Left lung (tissue), 14 donors: ENCODE data around the gene FSHB. TPM values are rescaled to one million over a fixed set of nuclear protein-coding genes. Genes with fewer than 3 reads are reported as not detected.
"Not testable (repeated sequence)": the region's sequence is repeated elsewhere in the genome, so short reads cannot be mapped to it uniquely, and the experiment has no call there.

Source experiments
- ATAC-seq: fragments of 200-7000 bp; cut with Tn5 transposase; one replicate; pipeline ENCODE4 v1.9.1; 2020; ENCODE audit warnings: moderate library complexity
- DNase-seq, 4 donors: peaks; one replicate each; pipeline ENCODE4 v3.0.0-alpha.2; 2013 to 2020
- H3K27ac ChIP-seq, 2 donors: fragments of 200-600 bp; sonication (generic) in 1 of 2; one replicate each; pipeline versions ENCODE4 v1.5.0 to v1.8.0; 2020 to 2021
- H3K27me3 ChIP-seq, 2 donors: fragments of 200-600 bp; sonication (generic) in 1 of 2; one replicate each; pipeline versions ENCODE4 v1.5.0 to v1.8.0; 2020 to 2021
- H3K36me3 ChIP-seq, 2 donors: fragments of 200-600 bp; sonication (generic) in 1 of 2; one replicate each; pipeline versions ENCODE4 v1.5.0 to v1.8.0; 2020 to 2021
- H3K4me1 ChIP-seq, 2 donors: fragments of 200-600 bp; one replicate each; pipeline ENCODE4 v1.8.0; 2021
- H3K4me3 ChIP-seq, 2 donors: fragments of 200-600 bp; sonication (generic) in 1 of 2; one replicate each; pipeline versions ENCODE4 v1.5.0 to v1.8.0; 2020 to 2021; ENCODE audit warnings: mild to moderate bottlenecking in 1 of 2
- H3K9me3 ChIP-seq, 2 donors: fragments of 200-600 bp; sonication (generic) in 1 of 2; one replicate each; pipeline versions ENCODE4 v1.5.0 to v1.8.0; 2020 to 2021
- intact Hi-C, 2 donors: fragments of 100-400 bp; cut with DNase I; formaldehyde crosslinking; loops; one replicate each; pipeline versions ENCODE4 v1.11.2 to v1.14.2; 2022
- long read RNA-seq, 12 donors: library from polyadenylated mRNA in 2 of 12; unstranded in 2 of 12; transcript quantifications; one replicate each; pipeline ENCODE4 v2.0.0 and lab custom pipeline, GENCODE V29; 2019 to 2026
- polyA plus RNA-seq, 6 donors: library from polyadenylated mRNA; unstranded; fragments of 120-200 nt; gene quantifications; one replicate each; pipeline ENCODE4 v1.2.1, GENCODE V29; 2013; ENCODE audit not compliant: insufficient read length in 6 of 6
- total RNA-seq, 2 donors: library from RNA; stranded (reverse); fragmentation: NEBNext Ultra II Directional; extraction: Animal tissue kit (Norgen Biotek cat#: 25700); gene quantifications; one replicate each; pipeline ENCODE4 v1.2.1, GENCODE V29; 2021
- TF ChIP-seq, protein P1 (sequence below), 2 donors: fragments of 200-600 bp; sonication (generic) in 1 of 2; IDR thresholded peaks; one replicate each; pipeline versions ENCODE4 v1.5.0 to v1.8.0; 2021; ENCODE audit warnings: antibody characterized with exemption in 2 of 2
- donor health status: DM: no; HTN: yes; CAD: no.
- donor health status: DM: no; HTN: no; CAD: no.

FSHB gene
- total RNA-seq: not detected
- not detected for polyA plus RNA-seq
- long read RNA-seq, donor 1: 0 reads
- long read RNA-seq, donor 2: 0 reads
- long read RNA-seq, donor 3: 0 reads
- long read RNA-seq, donor 4: 0 reads
- long read RNA-seq, donor 5: 0 reads
- long read RNA-seq, donor 6: 0 reads
- long read RNA-seq, donor 7: 0 reads
- long read RNA-seq, donor 8: 0 reads
- long read RNA-seq, donor 9: 0 reads
- long read RNA-seq, donor 10: 0 reads
- long read RNA-seq, donor 11: 0 reads
- long read RNA-seq, donor 12: 0 reads

DNA sequence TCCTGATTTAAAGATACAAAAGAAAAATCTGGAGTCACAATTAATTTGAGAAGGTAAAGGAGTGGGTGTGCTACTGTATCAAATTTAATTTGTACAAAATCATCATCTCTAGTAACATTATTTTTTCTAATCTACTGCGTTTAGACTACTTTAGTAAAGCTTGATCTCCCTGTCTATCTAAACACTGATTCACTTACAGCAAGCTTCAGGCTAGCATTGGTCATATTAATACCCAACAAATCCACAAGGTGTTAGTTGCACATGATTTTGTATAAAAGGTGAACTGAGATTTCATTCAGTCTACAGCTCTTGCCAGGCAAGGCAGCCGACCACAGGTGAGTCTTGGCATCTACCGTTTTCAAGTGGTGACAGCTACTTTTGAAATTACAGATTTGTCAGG is at the start of gene FSHB:
FSHB (plus strand) TSS at position 301 of the 400 bp plus-strand sequence. CDS start 889 bp downstream, outside the sequence.
- ATAC-seq (no peak), DNase-seq (no peak)
- H3K27me3 ChIP-seq: no peaks in the 10 kb centered on the region
- no peaks in the 10 kb centered on the region for H3K4me1 ChIP-seq
- intact Hi-C loops: no loop called here
- H3K4me3 ChIP-seq: no peak within 1 kb of the TSS
- no peak within 1 kb of the TSS for H3K27ac ChIP-seq
- peaks cover 0 to 11% of the 10 kb centered on the region in 2 donors for H3K9me3 ChIP-seq
- TF ChIP-seq, protein P1, sequence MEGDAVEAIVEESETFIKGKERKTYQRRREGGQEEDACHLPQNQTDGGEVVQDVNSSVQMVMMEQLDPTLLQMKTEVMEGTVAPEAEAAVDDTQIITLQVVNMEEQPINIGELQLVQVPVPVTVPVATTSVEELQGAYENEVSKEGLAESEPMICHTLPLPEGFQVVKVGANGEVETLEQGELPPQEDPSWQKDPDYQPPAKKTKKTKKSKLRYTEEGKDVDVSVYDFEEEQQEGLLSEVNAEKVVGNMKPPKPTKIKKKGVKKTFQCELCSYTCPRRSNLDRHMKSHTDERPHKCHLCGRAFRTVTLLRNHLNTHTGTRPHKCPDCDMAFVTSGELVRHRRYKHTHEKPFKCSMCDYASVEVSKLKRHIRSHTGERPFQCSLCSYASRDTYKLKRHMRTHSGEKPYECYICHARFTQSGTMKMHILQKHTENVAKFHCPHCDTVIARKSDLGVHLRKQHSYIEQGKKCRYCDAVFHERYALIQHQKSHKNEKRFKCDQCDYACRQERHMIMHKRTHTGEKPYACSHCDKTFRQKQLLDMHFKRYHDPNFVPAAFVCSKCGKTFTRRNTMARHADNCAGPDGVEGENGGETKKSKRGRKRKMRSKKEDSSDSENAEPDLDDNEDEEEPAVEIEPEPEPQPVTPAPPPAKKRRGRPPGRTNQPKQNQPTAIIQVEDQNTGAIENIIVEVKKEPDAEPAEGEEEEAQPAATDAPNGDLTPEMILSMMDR (IDR thresholded peaks at IDR 0.05): no peak
- no peaks in the 10 kb centered on the region for H3K36me3 ChIP-seq

GRCh38 chr11:30186748-30187147 is 44.1 kb upstream of the FSHB start:
- intact Hi-C loops: no loop called here
- TF ChIP-seq, protein P1 (IDR thresholded peaks at IDR 0.05): no peak
- Histone ChIP-seq H3K36me3 (no peaks in the 10 kb centered on the region), H3K9me3 (peaks cover 0 to 4% of the 10 kb centered on the region in 2 donors), H3K4me1 (no peaks in the 10 kb centered on the region), H3K4me3 (no peak overlapping the region), H3K27ac (no peak overlapping the region), H3K27me3 (no peaks in the 10 kb centered on the region)
- DNase-seq (no peak), ATAC-seq (no peak)

- Histone ChIP-seq H3K9me3 (no peaks in the 10 kb centered on the region), H3K36me3 (no peaks in the 10 kb centered on the region), H3K4me1 (no peaks in the 10 kb centered on the region), H3K27me3 (no peaks in the 10 kb centered on the region), H3K27ac (no peak overlapping the region), H3K4me3 (no peak overlapping the region)
- ATAC-seq: no peak
- intact Hi-C loops: no loop called here
- no peak for DNase-seq
- TF ChIP-seq, protein P1 (IDR thresholded peaks at IDR 0.05): no peak
Observed at GRCh38 chr11:30192620-30193019, 38.2 kb upstream of the FSHB start.

GRCh38 chr11:30196400-30197206 is 34.2 kb upstream of the FSHB start:
- H3K4me1 ChIP-seq: no peaks in the 10 kb centered on the region
- H3K9me3 ChIP-seq: no peaks in the 10 kb centered on the region
- ATAC-seq (peak; percentile 91), DNase-seq (peak; percentile 44 to 69 (median 53))
- H3K36me3 ChIP-seq: no peaks in the 10 kb centered on the region
- intact Hi-C loops: no loop called here
- H3K27ac ChIP-seq: no peak overlapping the region
- H3K4me3 ChIP-seq: no peak overlapping the region
- TF ChIP-seq, protein P1 (IDR thresholded peaks at IDR 0.05): peak; percentile 69 to 79
- no peaks in the 10 kb centered on the region for H3K27me3 ChIP-seq

- TF ChIP-seq, protein P1 (IDR thresholded peaks at IDR 0.05): no peak
- Histone ChIP-seq H3K9me3 (no peaks in the 10 kb centered on the region), H3K27ac (no peak overlapping the region), H3K4me3 (no peak overlapping the region), H3K27me3 (no peaks in the 10 kb centered on the region), H3K4me1 (no peaks in the 10 kb centered on the region), H3K36me3 (no peaks in the 10 kb centered on the region)
- DNase-seq (no peak), ATAC-seq (no peak)
- intact Hi-C loops: no loop called here
Observed at GRCh38 chr11:30197869-30198268, 32.9 kb upstream of the FSHB start.

DNA sequence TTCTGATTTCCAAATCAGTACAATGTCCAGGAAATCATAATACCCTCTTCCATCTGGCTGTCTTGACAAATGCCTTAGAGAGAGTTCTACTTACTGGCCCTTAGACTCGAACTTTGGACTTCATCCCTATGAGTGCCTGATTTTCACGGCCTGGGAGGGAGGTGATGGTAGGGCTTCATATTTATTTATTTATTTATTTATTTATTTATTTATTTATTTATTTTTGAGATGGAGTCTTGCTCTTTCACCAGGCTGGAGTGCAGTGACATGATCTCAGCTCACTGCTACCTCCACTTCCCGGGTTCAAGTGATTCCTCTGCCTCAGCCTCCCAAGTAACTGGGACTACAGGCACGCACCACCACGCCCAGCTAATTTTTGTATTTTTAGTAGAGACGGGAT is 27.8 kb upstream of the FSHB start:
- ATAC-seq, H3K27me3 ChIP-seq, intact Hi-C loops, H3K27ac ChIP-seq, H3K4me1 ChIP-seq, H3K36me3 ChIP-seq, DNase-seq, H3K4me3 ChIP-seq, H3K9me3 ChIP-seq: not testable (repeated sequence)
